ENCODE measurements around the gene S100PBP. TPM values are rescaled to one million over a fixed set of nuclear protein-coding genes. Genes with fewer than 3 reads are reported as not detected.

The S100PBP gene
- total RNA-seq, 1 donor from 2014 or later = 11.1 TPM

- no peak for TF ChIP-seq CTCF (IDR thresholded peaks at IDR 0.05; ENCODE audit: borderline replicate concordance)
- peaks cover 57% of the 10 kb centered on the region for H3K4me1 ChIP-seq
- intact Hi-C loops (cut with micrococcal nuclease) = no loop called here
Measured at GRCh38 chr1:32868806-32869455, 51.5 kb downstream of the S100PBP start.

GRCh38 chr1:32869923-32870614, 52.6 kb downstream of the S100PBP start:
- H3K4me3 ChIP-seq = peak overlapping the region; percentile 70
- H3K27ac ChIP-seq (replicated peaks) = peak overlapping the region; percentile 76
- intact Hi-C loops (cut with micrococcal nuclease) = no loop called here
- no peaks in the 10 kb centered on the region for H3K9me3 ChIP-seq (replicated peaks)
- no peak for DNase-seq
- H3K36me3 ChIP-seq = peaks cover 8% of the 10 kb centered on the region
- TF ChIP-seq CTCF (IDR thresholded peaks at IDR 0.05; ENCODE audit: borderline replicate concordance) = no peak
- H3K27me3 ChIP-seq (ENCODE audit: low read depth) = no peaks in the 10 kb centered on the region
- peaks cover 45% of the 10 kb centered on the region for H3K4me1 ChIP-seq

More at GRCh38 chr1:32868806-32869455, 51.5 kb downstream of the S100PBP start:
- Histone ChIP-seq H3K9me3 (replicated peaks) (no peaks in the 10 kb centered on the region), H3K27me3 (ENCODE audit: low read depth) (no peaks in the 10 kb centered on the region), H3K36me3 (peaks cover 13% of the 10 kb centered on the region), H3K27ac (replicated peaks) (peak overlapping the region; percentile 76), H3K4me3 (no peak overlapping the region)
- no peak for DNase-seq

- Histone ChIP-seq H3K27me3 (ENCODE audit: low read depth) (no peaks in the 10 kb centered on the region), H3K27ac (replicated peaks) (peak within 1 kb of the TSS; percentile 76), H3K4me3 (peak within 1 kb of the TSS; percentile 70), H3K36me3 (peaks cover 8% of the 10 kb centered on the region), H3K9me3 (replicated peaks) (no peaks in the 10 kb centered on the region), H3K4me1 (peaks cover 39% of the 10 kb centered on the region)
- DNase-seq = peak; percentile 36
- TF ChIP-seq CTCF (IDR thresholded peaks at IDR 0.05; ENCODE audit: borderline replicate concordance) = no peak
- intact Hi-C loops (cut with micrococcal nuclease) = no loop called here
Measured at GRCh38 chr1:32870615-32871363, 53.3 kb downstream of the S100PBP start, which contains the start of gene FNDC5. Gene FNDC5 (minus strand): TSS chr1:32870912.

GRCh38 chr1:32871364-32872191, 54.1 kb downstream of the S100PBP start:
- peaks cover 35% of the 10 kb centered on the region for H3K4me1 ChIP-seq
- intact Hi-C loops (cut with micrococcal nuclease) = no loop called here
- no peak for DNase-seq
- H3K36me3 ChIP-seq = peaks cover 8% of the 10 kb centered on the region
- peak overlapping the region; percentile 73 for H3K27ac ChIP-seq (replicated peaks)
- H3K4me3 ChIP-seq = peak overlapping the region; percentile 70
- H3K27me3 ChIP-seq (ENCODE audit: low read depth) = peaks cover 3% of the 10 kb centered on the region
- no peaks in the 10 kb centered on the region for H3K9me3 ChIP-seq (replicated peaks)
- TF ChIP-seq CTCF (IDR thresholded peaks at IDR 0.05; ENCODE audit: borderline replicate concordance) = no peak

- Histone ChIP-seq H3K36me3 (peaks cover 8% of the 10 kb centered on the region), H3K27ac (replicated peaks) (peak overlapping the region; percentile 73), H3K4me3 (peak overlapping the region; percentile 70), H3K27me3 (ENCODE audit: low read depth) (peaks cover 6% of the 10 kb centered on the region), H3K4me1 (peaks cover 41% of the 10 kb centered on the region), H3K9me3 (replicated peaks) (no peaks in the 10 kb centered on the region)
- DNase-seq = no peak
- intact Hi-C loops (cut with micrococcal nuclease) = no loop called here
- TF ChIP-seq CTCF (IDR thresholded peaks at IDR 0.05; ENCODE audit: borderline replicate concordance) = no peak
Measured at GRCh38 chr1:32872192-32872460, 54.7 kb downstream of the S100PBP start.
